DMS153 (cell line): ENCODE measurements around the gene APRT.
"Not testable (repeated sequence)": the region's sequence is repeated elsewhere in the genome, so short reads cannot be mapped to it uniquely, and the experiment has no call there.

ENCODE experiments used
- DNase-seq: peaks from one replicate; lab custom pipeline; 2025; lab: John Stamatoyannopoulos, UW

Gene APRT

DNA sequence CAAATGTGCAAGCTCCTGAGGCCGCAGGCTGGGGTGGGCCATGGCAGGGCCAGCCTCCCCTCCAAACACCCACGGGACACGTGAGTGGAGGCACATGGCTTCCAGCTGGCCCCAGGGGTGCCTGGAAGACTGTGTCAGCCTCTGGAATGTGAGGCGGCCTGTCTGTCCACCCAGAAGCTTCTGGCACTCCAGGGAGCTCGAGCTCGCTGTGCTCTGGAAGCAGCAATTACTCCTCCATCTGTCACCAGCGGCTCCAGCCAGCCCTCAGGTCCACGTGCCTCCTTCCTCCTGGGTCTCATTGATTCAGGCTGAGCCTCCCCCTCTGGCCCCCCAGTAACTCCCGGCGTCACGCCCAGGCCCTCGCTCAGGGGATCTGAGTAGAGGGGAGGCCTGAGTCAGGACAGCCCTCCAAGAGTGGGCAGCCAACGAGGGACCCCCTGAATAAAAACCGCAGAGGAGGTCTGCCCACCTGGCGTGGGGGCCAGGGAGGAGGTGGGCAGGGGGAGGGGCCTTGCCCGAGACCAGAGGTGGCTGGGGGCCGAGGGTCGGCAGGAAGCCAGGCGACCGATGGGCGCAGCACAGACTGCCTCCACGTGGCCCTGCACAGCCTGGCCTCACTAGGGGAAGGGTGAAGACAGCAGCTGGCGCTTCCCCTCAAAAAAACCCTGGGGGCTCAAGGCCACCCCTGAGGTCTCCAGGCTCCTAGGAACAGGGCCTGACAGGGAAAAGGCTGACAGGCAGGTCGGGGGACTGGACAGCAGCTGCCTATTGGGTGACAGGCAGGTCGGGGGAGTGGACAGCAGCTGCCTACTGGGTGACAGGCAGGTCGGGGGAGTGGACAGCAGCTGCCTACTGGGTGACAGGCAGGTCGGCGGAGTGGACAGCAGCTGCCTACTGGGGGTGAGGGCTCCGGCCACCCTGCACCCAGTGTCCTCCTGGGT is 38.6 kb downstream of the APRT start:
- no peak for DNase-seq

DNA sequence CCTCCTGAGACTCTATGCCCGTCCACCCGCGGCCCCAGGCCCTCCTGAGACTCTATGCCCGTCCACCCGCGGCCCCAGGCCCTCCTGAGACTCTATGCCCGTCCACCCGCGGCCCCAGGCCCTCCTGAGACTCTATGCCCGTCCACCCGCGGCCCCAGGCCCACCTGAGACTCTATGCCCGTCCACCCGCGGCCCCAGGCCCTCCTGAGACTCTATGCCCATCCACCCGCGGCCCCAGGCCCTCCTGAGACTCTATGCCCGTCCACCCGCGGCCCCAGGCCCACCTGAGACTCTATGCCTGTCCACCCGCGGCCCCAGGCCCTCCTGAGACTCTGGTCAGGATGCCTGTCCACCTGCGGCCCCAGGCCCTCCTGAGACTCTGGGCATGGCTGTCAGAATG is 39.9 kb downstream of the APRT start:
- DNase-seq, result not testable (repeated sequence)

DNA sequence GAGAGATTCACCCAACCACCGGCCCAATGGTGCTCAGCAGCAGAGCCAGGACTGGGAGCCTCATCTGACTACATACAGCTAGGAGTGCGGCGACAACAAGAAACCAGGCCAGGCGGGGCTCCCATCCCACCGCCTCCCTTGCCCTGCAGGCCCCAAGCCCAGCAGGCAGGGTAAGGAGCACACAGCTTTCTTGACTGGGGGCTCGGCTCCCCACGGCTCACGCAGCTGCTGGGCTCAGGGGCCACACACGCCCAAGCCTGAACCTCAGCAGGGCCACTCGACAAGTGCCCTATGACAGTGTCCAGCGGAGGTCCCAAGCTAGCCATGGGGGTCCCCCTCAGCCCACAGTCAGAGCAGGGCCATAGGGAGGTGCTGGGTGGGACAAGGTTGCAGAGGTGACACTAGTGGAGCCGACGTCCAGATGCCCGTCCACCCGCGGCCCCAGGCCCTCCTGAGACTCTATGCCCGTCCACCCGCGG is 40.4 kb downstream of the APRT start:
- no peak for DNase-seq

DNA sequence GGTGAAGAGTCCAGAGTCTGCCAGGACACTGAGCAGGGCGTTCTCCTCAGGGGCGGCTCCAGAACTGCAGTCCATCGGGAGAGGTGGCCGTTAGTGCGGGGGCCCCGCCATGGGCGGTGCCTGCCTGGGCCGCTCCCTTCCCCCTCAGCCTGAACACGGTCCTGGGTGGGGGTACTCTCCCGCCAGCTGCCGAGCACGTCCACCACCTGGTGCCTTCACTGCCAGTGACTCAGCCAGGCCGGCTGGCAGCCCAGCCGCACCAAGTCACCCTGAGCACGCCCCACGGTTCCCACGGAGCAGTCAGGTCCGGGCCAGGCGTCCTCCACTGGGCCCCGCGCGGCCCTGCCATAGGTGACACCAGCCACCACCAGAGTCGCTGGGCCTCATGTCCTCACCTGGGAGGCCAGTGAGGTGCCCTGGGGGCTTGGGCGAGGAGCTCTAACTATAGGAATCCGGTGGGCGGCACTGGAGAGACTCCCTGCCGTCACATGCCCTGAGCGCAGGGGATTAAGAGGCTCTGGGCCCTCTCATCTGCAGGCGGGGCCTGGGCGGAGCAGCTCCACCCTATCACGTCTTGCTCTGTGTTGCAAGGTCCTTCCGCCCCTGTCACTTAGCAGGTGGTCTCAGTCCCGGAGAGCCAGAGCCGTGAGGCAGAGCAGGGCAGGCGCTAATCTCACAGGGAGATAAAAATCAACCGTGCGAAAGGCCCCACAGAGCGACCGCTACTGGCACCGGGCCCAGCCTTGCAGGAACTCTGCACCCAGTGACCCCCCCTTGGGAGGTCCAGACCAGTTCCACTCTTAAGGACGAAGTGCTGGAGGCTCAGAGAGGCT is 41.1 kb downstream of the APRT start:
- DNase-seq, result no peak

DNA sequence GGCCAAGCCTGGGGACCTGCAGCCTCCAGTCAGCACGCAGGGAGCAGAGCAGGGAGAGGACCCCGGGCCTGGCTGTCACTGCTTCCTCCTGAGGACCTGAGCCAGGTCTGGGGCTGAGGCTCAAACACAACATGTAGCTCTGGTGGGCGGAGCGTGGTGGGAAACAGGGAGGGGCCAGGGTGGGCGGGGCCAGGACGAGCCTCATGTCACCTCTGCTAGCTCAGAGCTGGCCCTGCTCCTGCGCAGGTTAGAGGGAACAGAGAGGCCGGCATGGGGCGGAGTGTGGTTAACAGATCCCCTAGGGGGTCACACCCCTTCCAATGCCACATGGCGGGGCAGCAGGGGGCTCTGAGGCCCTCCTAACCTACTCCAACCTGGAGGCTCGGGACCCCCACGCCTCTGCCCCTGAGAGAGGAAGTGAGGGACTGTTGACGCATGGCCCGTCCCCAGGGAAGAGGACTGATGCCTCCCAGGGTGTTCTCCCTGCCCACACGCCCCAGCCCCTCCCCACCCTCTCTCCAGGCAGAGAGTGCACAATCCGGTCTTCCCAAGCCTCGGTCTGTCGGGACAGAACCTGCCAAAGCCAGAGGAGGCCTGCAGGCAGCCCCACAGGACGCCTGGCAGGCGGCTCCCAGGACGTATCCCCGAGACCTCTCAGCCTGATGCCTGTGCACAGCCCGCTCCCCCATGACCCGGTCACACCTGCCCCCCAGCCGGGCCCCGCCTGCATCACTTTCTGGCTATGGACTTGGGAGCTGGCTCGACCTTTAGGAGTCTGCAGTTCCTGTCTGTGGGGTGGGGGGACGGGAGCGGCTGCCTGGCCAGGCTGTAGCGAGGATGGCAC is 41.9 kb downstream of the APRT start:
- DNase-seq, result peak; percentile 76

DNA sequence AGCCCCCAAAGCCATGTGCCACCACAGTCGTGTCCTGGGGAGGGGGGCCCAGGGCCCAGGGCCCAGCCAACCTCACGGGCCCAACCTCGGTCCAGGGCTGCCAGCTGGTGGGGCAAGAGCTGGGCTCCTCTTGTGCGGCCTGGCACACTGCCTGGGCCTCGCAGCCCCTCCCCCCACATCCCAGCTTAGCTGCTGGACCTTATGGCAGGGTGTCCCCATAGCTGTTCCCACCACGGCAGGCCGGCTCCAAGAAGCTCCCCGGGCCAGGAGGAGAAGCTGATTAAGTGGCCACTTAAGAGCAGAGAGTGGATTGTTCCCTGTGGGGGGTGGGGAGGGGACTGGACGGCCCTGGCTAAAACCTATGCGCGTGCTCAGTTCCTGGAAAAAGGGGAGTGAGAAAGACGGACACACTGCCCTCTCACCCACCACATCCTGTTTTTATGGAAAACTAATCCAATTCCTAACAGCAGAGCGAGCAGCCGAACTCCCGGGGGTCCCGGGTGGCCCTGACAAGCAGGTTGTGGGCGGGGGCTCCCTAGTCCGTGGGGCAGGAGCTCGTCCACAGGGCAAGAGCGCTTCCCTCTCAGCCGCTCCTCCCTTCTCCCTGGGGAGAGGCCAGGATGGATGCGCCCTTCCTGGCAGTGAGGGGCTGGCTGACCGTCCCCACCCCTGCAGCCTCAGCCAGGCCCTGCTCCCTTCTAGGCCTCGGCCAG is 43.5 kb downstream of the APRT start:
- no peak for DNase-seq

DNA sequence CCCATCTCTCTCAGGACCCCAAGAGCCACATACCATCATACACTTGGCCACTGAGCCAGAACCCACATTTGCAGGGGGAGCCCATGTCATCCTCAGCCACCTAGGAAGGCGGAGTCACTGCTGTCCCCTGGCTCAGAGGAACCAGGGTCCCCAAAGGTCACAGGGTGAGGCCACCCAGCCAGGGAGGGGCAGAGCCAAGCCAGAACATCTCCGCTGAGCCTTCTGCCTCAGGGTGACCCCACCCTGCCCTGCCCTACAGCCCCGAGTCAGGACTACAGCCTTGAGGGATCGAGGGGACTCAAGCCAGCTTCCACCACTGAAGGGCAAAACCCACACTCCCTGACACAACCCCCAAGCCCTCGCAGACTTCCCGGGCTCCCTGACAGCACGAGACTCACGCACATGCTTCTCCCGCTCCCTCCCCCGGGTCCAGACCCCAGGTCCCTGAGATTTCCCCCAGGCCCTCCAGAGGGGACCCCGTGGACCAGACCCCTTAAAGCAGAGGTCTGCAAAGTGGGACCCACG is 44.1 kb downstream of the APRT start:
- no peak for DNase-seq

DNA sequence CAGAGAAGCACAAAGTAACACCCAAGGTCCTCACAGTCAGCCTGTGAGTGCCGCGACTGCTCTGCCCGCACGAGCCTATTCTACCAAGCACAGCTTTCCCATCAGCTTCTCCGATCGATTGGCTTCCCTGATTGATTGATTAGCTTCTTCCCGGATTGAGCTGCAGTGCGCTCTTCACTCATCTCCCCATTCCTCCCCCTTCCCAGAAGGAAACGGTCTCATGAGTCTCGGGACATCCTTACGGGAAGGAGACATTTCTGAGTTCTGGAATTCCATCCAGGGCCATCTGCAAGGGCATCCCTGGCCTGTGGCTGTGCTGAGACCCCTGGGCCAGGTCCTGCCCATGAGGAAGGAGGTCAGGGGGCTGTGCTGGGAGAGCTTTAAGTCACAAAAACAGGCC is 44.8 kb downstream of the APRT start:
- DNase-seq, result no peak

DNA sequence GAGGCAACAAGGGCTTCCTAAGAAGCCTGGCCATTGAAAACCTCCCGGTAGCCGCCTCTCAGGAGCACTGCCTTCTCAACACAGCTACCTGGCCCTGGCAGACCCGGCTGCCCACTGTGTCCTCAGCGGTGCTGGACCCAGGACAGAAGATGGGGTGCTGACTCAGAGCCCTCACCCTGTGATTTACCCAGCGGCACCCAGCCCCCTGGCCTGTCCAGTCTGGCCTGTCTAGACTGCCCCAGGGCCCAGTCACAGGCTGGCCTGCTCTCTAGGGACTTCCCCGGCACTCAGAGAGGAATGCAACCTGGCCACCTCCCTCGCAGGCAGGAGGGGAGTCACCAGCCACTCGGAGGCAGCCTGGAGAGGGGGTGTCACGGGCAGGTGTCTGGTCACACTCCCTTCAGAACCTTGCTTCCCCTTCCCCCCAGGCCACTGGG is 46.8 kb downstream of the APRT start:
- no peak for DNase-seq

DNA sequence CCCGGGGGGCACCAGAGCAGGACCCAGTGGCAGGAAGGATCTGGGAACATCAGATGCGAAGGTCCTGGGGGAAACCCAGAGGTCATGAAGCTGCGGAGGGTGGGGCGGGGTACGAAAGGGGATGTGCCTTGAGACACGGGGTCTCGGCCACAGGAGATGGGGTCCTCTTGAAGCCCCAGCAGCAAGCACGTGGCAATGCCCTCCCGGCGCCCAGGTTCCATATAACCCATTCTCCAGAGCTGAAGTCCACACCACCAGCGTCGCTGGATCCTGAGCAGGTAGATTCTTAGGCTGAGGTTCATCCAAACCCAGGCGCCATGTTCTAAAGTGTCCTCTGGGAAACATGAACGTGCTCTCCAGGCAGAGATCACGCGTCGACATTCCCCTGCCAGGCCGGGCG is 47.6 kb downstream of the APRT start:
- no peak for DNase-seq

DNA sequence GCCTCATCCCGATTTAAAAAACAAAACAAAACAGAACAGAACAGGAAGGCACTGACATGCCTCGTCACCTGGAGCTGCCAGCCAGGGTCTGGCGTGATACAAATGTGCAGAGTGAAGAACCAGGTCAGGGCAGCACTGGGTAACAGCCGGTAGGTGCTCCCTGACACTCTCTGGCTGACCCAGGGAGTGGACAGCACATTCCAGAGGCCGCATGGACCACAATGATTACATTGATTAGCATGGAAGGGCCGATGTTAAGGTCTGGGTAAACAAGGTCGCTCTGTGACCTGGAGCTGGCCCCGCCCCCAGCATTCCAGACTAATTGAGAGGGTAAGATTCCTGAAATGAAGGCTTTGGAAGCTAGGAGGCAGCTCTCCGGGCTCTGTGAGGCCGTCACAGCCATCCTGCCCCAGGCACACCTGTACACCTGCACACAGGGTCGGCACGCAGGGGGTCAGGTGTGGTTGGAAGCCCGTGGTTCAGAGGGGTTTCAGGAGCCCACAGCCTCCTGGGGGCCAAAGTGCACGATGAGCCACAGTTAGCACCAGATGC is 48.1 kb downstream of the APRT start:
- DNase-seq, result no peak

DNA sequence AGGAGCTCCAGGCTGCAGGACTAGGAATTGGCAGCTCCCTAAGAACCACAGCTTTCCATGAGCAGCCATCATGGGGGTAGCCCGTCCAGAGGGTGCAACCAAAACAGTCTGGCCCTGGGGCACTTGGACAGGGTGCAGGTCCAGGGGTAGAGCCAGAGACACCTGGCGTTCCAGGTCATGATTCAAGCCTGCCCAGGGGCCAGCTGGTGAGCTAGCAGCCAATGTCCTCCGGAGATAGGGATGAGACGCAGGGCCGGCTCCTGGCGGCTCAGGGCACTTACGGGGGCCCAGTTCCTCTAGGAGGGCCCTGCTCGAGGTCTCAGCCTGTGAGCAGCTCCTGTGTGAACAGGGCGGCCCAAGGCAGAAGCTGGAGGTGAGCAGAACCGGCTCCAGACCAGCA is 48.8 kb downstream of the APRT start:
- no peak for DNase-seq

DNA sequence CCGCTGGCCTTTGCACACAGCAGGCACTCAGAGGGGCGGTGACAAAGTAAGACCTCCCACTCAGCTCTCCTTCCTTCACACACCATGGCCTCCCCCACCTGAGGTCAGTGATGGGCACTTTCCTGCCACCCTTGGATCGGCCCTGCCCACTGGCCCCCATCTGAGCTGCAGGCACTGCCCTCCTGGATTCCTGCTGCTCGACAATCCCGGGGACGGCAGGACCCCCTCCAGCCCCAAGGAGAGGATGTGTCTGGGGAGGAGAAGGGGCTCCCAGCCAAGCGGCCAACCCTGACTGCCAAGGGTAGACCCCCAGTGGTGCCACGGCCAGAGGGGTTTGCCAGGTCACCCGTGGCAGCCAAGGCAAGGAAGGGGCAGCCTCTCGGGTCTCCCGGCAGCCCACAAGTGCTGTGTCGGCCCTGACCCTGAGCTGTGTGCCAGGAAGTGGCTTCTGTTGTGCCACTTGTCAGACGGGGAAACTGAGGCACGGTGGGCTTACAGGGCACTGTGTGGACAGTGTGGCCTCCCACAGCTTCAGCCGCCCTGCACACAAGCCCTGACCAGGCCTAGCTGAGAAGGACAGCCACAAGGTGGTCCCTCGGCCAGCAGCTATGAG is 49.4 kb downstream of the APRT start:
- DNase-seq, result no peak

DNA sequence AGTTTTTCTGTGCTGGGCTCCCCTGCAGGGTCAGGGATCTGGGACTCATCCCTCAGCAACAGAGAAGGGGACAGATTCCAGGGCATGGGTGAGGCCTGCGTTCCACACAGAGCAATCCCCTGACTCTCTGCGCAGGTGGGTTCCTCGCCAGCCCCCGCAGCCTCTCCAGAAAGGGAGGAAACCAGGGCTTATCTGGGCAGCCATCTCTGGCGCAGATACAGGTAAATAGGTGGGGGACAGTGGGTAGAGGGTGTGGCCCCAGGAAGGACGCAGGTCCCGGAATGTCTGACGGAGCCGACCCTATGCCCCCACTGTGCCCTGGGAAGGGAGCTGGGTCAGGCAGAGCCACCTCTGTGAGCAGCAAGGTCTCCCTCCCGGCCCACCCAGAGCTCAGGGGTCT is 49.9 kb downstream of the APRT start:
- no peak for DNase-seq

DNA sequence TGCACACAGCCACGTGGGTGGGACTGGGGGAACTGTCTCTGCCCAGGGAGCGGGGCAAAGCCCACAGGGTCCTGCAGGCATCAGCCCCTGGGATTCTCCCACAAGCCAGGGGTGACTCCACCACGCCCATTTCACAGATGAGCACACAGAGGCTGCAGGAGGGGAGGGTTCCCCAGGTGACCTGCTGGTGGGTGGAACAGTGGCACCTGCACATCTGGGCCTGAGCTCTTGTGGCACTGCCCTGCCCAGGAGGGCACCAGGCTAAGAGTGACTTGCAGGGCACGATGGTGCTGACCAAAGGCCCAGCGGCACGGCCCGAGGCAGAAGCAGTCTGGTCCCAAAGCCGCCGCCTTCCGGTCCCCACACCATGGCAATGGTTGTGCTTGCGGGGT is 50.6 kb downstream of the APRT start:
- no peak for DNase-seq

DNA sequence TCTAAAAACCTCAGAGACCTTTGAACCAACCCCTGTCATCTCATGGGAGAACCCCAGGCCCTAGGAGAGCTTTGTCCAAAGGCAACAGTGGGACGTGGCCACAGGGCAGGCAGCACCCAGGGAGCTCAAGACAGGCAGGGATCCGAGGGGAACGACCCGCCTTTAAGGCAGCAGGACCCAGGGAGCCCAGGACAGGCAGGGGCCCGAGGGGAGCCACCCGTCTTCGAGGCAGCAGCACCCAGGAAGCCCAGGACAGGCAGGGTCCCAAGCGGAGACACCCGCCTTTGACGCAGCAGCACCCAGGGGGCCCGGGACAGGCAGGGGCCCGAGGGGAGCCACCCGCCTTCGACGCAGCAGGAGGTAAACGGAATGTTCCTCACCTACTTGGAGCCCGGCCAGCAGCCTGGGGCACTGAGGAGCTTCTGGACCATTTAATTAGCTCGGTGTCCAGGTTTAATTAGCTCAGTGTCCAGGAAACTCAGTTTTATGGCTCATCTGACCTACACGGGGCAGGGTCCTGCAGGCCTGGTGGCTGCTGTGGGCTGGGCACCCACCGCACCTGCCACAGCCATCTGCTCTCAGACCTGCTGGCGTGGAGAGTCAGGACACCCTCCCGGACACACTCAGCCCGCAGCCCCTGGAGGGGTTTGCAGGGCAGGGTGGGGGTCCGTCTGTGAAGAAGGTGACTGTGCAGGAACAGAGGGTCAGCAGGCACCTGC is 51.1 kb downstream of the APRT start:
- no peak for DNase-seq

DNA sequence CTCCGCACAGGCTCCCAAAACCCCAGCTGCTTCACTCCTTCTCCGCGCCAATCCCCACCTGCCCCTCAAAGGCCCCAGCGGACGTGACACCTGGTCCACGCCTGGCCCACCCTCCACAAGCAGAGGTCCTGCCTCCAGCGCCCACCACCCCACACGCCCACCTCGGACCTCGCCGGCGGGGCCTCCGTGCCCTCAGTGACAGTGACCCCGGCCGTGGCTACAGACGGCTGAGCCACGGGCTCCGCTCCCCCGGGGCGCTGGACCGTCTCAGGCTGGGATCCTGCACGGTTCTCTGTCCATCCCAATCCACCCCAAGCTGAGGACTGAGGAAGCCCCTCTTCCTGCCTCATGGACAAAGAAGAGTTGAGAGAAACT is 51.8 kb downstream of the APRT start:
- no peak for DNase-seq
